Neural cell (in vitro differentiated cells): ENCODE measurements around the gene TXNDC11.

Experiments
- CTCF ChIP-seq: fragments of 450-650 bp; IDR thresholded peaks from 2 replicates; pipeline ENCODE4 v1.5.1; 2014; ENCODE audit warnings: antibody characterized with exemption, mild to moderate bottlenecking, moderate library complexity; ENCODE audit not compliant: poor library complexity, severe bottlenecking
- EP300 ChIP-seq: fragments of 450-650 bp; conservative IDR thresholded peaks from 2 replicates; pipeline ENCODE4 v1.6.1; 2014; ENCODE audit warnings: antibody characterized with exemption, mild to moderate bottlenecking, moderate library complexity; ENCODE audit not compliant: poor library complexity, severe bottlenecking
- EZH2 ChIP-seq: fragments of 200-600, 300-800 bp; shearing (Covaris generic), sonication (generic); IDR thresholded peaks from 2 replicates; pipeline ENCODE4 v1.6.1; 2014; ENCODE audit warnings: antibody characterized with exemption, low read length, borderline replicate concordance, mild to moderate bottlenecking; ENCODE audit not compliant: insufficient read depth, poor library complexity, severe bottlenecking
- POLR2AphosphoS5 ChIP-seq: IDR thresholded peaks from 2 replicates; pipeline ENCODE4 v1.6.1; 2012
- RAD21 ChIP-seq: fragments of 450-650 bp; conservative IDR thresholded peaks from 2 replicates; pipeline ENCODE4 v1.6.1; 2014; ENCODE audit warnings: antibody characterized with exemption, mild to moderate bottlenecking, moderate library complexity
- SMC3 ChIP-seq: fragments of 450-650 bp; conservative IDR thresholded peaks from 2 replicates; pipeline ENCODE4 v1.6.1; 2014; ENCODE audit warnings: antibody characterized with exemption, mild to moderate bottlenecking, moderate library complexity; ENCODE audit not compliant: poor library complexity
- TAF1 ChIP-seq: IDR thresholded peaks from 2 replicates; pipeline ENCODE4 v1.6.1; 2012; ENCODE audit warnings: low read depth
- TF ChIP-seq, protein P1 (sequence below): IDR thresholded peaks from 2 replicates; pipeline ENCODE4 v1.6.1; 2012; ENCODE audit warnings: borderline replicate concordance

DNA sequence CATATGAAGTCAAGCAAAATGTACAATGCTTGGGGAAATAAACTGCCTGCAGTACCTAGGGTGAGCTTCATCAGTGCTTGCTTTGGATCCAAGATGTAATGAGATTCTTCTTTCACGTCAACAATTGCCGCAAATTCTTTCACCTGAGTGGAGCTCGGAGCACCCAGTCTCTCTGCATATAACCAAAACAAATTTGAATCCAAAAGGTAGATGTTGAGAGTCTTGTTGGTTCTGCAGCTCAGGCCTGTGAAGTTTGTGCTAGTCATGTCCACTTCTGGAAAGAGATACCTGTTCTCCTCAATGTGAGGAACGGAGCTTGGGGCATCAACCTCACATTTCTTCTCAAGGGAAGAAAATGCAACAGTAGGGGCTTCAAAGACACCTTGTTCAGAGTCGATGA lies 51.4 kb downstream of the TXNDC11 start:
- TF ChIP-seq CTCF (no peak), POLR2AphosphoS5 (no peak), SMC3 (no peak), EP300 (no peak), EZH2 (no peak), TAF1 (no peak), RAD21 (no peak)
- TF ChIP-seq, protein P1, sequence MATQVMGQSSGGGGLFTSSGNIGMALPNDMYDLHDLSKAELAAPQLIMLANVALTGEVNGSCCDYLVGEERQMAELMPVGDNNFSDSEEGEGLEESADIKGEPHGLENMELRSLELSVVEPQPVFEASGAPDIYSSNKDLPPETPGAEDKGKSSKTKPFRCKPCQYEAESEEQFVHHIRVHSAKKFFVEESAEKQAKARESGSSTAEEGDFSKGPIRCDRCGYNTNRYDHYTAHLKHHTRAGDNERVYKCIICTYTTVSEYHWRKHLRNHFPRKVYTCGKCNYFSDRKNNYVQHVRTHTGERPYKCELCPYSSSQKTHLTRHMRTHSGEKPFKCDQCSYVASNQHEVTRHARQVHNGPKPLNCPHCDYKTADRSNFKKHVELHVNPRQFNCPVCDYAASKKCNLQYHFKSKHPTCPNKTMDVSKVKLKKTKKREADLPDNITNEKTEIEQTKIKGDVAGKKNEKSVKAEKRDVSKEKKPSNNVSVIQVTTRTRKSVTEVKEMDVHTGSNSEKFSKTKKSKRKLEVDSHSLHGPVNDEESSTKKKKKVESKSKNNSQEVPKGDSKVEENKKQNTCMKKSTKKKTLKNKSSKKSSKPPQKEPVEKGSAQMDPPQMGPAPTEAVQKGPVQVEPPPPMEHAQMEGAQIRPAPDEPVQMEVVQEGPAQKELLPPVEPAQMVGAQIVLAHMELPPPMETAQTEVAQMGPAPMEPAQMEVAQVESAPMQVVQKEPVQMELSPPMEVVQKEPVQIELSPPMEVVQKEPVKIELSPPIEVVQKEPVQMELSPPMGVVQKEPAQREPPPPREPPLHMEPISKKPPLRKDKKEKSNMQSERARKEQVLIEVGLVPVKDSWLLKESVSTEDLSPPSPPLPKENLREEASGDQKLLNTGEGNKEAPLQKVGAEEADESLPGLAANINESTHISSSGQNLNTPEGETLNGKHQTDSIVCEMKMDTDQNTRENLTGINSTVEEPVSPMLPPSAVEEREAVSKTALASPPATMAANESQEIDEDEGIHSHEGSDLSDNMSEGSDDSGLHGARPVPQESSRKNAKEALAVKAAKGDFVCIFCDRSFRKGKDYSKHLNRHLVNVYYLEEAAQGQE, result no peak
